Lower leg skin (tissue), 4 donors: ENCODE results near the gene CNDP2. TPM values are rescaled to one million over a fixed set of nuclear protein-coding genes. Genes with fewer than 3 reads are reported as not detected.

Experiments used
- DNase-seq, 2 donors: peaks; one replicate each; pipeline ENCODE4 v3.0.0-alpha.2; 2019; ENCODE audit warnings: low spot score in 2 of 2
- H3K4me3 ChIP-seq: fragments of 200-600 bp; sonication (generic); 2 replicates; pipeline ENCODE4 v1.5.1; 2017; ENCODE audit warnings: mild to moderate bottlenecking, low read depth; ENCODE audit not compliant: poor library complexity, severe bottlenecking
- POLR2A ChIP-seq, 2 donors: fragments of 450-650 bp; IDR thresholded peaks; one replicate each; pipeline ENCODE4 v1.6.1; 2016 to 2017; ENCODE audit warnings: antibody characterized with exemption in 2 of 2, mild to moderate bottlenecking in 1 of 2, moderate library complexity in 1 of 2
- WGBS, 2 donors: methylation state at CpG; one replicate each; pipeline ENCODE4 v1.1.5; 2018; 5-methylcytosine and 5-hydroxymethylcytosine counted together
- intact Hi-C: fragments of 100-400 bp; cut with DNase I; formaldehyde crosslinking; loops from one replicate; pipeline ENCODE4 v1.15.0; 2023; ENCODE audit warnings: low total_unique reads
- total RNA-seq, 4 donors: library from RNA; depleted of rRNA; stranded (reverse); fragments of >200 nt; gene quantifications; one replicate each; pipeline ENCODE4 v1.1.0, GENCODE V29; 2016
- TF ChIP-seq, protein P1 (sequence below), 3 donors: fragments of 450-650 bp; IDR thresholded peaks; one replicate each; pipeline ENCODE4 v1.5.1; 2016; ENCODE audit warnings: antibody characterized with exemption in 3 of 3, mild to moderate bottlenecking in 3 of 3, moderate library complexity in 2 of 3

CNDP2 gene
- total RNA-seq, 4 donors from 2014 or later, result 56.0 to 78.2 (median 73.0) TPM

DNA sequence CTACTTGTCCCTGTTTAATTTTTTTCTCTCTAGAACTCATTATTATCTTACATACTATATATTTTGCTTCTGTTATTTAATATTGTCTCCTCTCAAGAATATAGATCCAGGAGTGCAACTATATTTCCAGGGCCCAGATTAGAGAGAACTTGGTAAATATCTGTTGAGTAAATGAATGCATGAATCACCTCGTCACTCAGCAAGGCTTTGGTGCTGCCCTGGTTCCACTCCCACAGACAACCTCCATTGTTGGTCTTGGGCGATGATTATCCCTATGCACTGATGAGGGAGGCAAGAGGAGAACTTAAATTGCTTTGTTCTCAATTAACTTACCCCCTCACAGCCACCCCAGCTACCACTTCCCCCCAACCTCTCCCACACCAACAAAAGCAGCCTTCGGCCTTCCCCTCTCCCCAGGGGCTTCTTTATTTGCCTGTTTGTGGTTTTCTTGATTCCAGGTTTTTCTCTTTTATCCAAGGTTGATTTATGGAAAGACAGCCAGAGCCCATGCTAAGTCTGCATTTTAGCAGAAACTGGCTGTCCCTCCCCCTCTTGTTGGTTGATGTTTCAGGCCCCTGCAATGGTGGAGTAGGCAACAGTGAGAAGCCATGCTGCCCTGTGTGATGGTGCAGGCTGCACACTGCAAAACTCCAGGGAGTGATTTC lies 22.1 kb upstream of the CNDP2 start:
- DNase-seq, result no peak
- no peak overlapping the region for H3K4me3 ChIP-seq
- TF ChIP-seq, protein P1, sequence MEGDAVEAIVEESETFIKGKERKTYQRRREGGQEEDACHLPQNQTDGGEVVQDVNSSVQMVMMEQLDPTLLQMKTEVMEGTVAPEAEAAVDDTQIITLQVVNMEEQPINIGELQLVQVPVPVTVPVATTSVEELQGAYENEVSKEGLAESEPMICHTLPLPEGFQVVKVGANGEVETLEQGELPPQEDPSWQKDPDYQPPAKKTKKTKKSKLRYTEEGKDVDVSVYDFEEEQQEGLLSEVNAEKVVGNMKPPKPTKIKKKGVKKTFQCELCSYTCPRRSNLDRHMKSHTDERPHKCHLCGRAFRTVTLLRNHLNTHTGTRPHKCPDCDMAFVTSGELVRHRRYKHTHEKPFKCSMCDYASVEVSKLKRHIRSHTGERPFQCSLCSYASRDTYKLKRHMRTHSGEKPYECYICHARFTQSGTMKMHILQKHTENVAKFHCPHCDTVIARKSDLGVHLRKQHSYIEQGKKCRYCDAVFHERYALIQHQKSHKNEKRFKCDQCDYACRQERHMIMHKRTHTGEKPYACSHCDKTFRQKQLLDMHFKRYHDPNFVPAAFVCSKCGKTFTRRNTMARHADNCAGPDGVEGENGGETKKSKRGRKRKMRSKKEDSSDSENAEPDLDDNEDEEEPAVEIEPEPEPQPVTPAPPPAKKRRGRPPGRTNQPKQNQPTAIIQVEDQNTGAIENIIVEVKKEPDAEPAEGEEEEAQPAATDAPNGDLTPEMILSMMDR (IDR thresholded peaks at IDR 0.05), result no peak
- TF ChIP-seq POLR2A (IDR thresholded peaks at IDR 0.05), result no peak
- intact Hi-C loops, result no loop called here
- WGBS, 2 donors, result 91 to 93% methylated on average over 3 of the region's 3 CpGs

DNA sequence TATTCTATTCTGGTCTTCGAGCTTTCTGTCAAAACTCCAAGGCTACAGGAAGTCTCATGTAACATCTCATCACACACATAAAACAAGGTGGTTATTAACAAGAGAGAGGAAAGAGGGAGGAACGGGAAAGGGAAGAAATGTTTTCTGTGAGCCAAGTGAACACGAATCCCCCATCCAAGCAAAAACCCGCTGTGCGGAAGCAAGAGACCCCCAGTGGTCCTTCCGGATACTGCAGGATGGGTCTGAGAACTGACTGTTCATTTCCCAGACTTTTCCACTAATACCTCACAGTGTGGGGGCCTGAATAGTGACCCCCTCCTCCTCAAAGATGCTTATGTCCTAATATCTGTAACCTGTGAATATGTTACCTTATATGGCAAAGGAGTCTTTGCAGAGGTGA lies 20.0 kb upstream of the CNDP2 start:
- 30 to 38% methylated on average over 6 of the region's 6 CpGs for WGBS, 2 donors
- no peak overlapping the region for H3K4me3 ChIP-seq
- TF ChIP-seq, protein P1 (IDR thresholded peaks at IDR 0.05), result no peak
- TF ChIP-seq POLR2A (IDR thresholded peaks at IDR 0.05), result no peak
- intact Hi-C loops, result no loop called here
- no peak for DNase-seq

DNA sequence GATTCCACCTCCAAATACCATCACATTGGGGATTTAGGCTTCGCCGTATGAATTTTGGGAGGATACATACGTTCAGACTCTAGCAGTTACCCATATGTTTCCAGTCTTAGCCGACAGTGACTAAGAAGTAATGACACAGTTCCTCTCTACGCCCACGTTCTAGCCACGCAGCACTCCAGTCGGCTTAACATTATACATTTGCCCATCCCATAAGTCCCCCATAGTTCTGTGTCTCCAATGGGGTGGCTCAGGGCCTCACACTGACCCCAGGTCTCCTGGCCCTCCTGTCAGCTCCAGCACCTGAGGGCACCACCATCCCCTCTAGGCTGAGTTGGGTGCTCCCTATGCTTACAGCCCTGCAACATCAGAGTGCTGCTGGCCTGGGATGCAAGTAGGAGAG lies 18.4 kb upstream of the CNDP2 start:
- DNase-seq, result no peak
- intact Hi-C loops, result no loop called here
- 82 to 85% methylated on average over 8 of the region's 8 CpGs for WGBS, 2 donors

DNA sequence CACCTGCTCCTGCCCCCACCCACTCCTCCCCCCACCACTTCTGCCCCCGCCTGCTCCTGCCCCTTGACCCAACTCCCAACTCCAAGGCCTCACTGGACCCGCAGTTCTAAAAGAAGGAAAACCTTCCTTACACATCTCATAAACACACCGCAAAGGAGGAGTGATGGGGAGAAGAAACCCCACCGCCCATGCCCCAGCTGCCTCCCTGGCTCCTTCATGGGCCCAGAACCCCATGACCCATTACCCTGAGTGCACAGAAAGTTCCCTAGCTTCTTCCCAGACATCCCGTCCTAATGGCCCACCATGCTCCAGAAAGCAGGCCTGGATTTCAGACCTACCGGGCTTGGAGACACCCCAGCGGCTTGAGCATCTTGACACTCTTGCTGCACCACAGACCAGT lies 17.8 kb upstream of the CNDP2 start:
- no peak for DNase-seq
- whole genome bisulfite sequencing, 2 donors, result 92 to 99% methylated on average over 7 of the region's 7 CpGs
- intact Hi-C loops, result no loop called here
- no peak overlapping the region for H3K4me3 ChIP-seq
- TF ChIP-seq POLR2A (IDR thresholded peaks at IDR 0.05), result no peak
- TF ChIP-seq, protein P1 (IDR thresholded peaks at IDR 0.05), result no peak

More for the DNA sequence above, 18.4 kb upstream of the CNDP2 start:
- TF ChIP-seq, protein P1 (IDR thresholded peaks at IDR 0.05), result no peak
- no peak for TF ChIP-seq POLR2A (IDR thresholded peaks at IDR 0.05)
- no peak overlapping the region for H3K4me3 ChIP-seq

DNA sequence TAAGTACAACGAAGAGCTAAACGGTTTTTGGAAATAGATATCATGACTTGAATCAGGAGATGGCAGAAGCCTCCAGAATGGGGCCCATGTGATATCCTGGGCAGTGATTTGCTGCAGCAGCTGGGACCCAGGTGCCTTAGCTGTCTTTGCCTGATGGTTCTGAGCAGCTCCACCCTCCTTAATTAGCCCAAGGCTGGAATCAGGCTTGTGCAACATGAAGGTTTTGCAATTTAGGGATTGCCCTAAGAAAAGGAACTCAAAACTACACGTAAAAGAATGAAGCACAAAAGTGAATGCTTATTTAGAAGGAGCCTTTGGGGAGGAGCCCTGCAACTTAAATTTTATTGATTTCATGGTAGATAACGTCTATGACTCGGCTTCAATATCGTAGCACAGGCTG lies 17.3 kb upstream of the CNDP2 start:
- no peak for TF ChIP-seq POLR2A (IDR thresholded peaks at IDR 0.05)
- TF ChIP-seq, protein P1 (IDR thresholded peaks at IDR 0.05), result no peak
- 45 to 51% methylated on average over 6 of the region's 6 CpGs for WGBS, 2 donors
- no peak for DNase-seq
- H3K4me3 ChIP-seq, result no peak overlapping the region
- intact Hi-C loops, result no loop called here
